HG03108 (cell line): ENCODE measurements around the gene PACSIN2.

ENCODE experiments used
- ATAC-seq: cut with Tn5 transposase; IDR thresholded peaks from one replicate; pipeline ENCODE4 v1.9.1; 2021; ENCODE audit warnings: moderate library complexity; ENCODE audit not compliant: unreplicated experiment

The PACSIN2 gene

GRCh38 chr22:42885446-42885845 lies 129.5 kb downstream of the PACSIN2 start:
- no peak for ATAC-seq

DNA sequence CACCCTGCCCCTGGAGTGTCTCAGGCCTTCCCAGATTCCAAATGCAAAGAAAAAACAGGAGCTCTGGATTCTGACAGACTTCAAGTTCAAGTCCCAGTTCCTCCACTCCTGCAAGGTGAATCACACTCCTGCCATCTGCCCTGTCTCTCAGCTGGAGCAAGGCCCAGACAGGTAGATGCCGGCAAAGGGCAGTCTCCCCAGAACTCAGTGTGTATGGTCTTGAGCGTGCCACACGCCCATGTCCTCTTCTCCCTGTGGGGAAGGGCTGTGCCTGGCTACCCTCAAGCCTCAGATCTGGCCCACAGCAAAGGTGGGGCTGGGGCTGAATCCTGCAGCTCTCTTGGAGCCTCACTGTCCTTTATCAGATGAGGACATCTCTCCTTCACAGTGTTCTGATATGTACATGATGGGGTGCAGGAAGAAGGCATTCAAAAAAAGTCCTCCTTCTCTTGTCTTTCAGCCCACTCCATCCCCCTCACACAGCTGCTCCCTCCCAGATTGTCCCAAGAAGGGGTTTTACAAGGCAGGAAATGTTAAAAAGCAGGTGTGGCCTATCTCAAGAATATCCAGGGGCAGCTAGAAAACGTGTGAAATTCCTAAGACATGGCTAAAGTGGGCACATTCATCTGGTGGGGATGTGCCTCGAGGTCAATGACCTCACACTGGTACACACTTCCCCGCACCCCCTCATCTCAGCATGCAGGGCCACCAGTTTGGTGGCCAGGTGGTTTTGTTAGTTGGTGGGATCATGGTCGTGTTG lies 130.2 kb downstream of the PACSIN2 start:
- no peak for ATAC-seq

DNA sequence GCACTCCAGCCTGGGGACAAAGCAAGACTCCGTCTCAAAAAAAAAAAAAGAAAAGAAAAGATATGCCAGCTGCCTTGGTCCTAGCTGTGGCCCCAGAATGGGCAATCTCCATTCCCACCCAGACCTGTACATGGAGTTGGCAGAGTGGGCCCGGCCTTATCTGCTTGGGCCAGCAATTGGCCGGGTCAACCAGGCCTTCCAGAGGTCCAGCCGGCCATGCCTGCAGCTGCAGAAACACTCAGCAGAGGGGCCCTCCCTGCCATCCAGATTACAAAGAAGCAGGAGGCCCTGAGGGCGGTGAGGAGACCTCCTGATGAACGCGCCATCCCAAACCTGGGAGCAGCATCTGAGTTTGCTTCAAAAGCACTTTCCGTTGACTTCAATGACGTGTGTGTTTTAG lies 131.0 kb downstream of the PACSIN2 start:
- ATAC-seq: no peak

GRCh38 chr22:42883121-42883520 lies 131.8 kb downstream of the PACSIN2 start:
- no peak for ATAC-seq

GRCh38 chr22:42881982-42882656 lies 132.8 kb downstream of the PACSIN2 start:
- ATAC-seq: no peak

DNA sequence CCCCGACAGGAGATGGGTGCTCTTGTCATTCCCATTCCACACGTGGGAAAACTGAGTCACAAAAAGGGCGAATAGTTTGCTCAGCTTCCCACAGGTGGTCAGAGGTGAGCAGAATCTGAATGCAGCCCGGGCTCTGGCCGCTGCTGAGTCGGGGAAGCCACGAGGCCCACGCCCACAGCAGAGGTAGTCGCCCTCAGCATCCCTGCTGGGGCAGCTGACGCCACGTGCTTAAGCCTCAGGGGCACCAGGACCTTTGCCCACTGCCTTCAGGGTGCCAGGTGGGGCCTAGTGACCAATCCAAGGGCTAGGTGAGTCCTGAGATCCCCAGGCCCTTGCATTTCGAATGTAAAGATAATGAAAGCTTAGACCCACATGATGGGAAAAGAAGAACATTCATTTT lies 133.7 kb downstream of the PACSIN2 start:
- ATAC-seq: no peak

GRCh38 chr22:42880815-42881214 lies 134.1 kb downstream of the PACSIN2 start:
- no peak for ATAC-seq

GRCh38 chr22:42879371-42880021 lies 135.5 kb downstream of the PACSIN2 start:
- ATAC-seq: no peak

DNA sequence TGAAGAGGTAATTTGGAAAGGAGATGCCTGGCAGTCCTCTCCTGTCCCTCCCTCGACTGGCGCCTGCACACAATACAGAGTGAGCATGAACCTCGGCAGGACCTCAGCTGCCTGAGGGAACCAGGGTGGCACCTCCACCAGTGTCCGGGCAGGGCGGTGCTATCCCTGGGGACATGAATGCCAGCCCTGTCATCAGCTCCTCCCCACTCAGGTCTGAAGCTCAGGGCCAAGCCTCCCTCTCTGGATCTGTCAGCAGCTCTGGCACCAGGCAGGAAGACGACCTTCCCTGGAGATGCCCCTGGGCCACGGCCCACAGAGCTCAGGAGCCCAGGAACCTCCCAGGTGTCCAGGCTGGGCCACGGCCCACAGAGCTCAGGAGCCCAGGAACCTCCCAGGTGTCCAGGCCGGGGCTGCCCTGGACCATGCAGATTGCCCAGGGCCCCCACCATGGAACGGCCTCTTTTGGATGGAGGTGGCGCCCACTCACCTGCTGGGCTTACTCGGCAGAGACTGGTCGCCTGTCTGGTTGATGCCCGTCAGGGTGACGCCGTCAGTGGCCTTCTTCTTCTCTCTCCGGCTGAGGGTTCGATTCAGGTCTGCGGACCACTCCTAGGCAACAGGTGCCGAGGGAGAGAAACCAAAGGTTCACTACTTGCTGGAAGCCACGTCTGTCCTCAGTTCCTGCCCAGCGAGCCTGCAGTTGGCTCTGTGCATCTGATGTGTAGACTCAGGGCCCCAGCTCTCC lies 136.2 kb downstream of the PACSIN2 start:
- no peak for ATAC-seq

DNA sequence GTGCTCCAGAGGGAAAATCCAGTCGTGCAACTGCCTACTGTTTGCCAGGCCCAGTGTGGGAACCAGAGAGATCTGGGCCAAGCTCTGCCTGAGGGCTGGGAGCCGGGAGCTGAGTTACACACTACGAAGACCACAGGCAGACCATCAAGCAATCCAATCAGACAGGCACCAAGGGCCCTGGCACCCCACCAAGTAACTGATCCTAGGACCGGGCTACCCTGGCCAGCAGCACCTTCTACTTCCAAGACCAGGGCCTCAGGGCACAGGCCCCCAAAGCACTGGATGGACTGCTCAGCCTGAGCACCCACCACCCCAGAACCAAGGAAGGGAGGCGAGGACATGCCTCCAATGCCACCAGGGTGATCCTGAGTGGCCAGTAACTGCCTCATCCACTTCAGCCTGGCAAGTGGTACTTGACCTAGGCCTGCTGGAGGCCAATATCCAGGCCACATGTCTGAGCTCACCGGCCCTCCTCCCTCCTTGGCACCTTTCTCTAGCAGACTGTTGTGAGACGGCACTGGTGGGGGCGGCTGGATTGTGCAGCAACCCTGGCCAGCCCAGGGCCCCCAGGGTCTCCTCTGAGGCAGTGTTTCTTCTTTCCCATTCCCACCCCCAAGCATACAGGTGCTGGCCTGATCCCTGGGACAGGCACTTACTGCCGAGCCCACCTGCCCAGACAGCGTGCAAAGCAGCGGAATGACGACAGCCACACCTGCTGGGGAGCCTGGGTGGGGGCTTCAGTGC lies 137.2 kb downstream of the PACSIN2 start:
- ATAC-seq: no peak

- no peak for ATAC-seq
Observed at GRCh38 chr22:42877158-42877557, 137.8 kb downstream of the PACSIN2 start.

DNA sequence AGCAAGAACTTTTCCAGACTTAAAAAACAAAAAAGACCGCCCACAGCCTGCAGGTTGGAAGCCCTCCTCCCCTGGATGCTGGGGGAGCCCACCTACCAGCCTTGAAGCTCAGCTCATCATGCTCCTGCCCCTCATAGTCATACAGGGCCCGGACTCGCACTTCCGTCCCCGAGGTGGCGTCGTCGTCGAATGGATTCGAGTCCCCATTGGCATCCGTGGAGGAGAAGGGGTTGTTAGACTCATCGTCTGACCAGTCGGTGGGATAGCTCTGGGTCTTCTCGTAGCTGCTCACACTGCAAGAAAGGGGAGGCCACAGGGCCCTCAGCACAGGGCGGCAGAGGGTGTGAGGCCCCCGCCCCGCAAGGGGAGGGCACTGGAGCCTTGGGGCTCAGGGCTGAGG lies 138.9 kb downstream of the PACSIN2 start:
- ATAC-seq: no peak

DNA sequence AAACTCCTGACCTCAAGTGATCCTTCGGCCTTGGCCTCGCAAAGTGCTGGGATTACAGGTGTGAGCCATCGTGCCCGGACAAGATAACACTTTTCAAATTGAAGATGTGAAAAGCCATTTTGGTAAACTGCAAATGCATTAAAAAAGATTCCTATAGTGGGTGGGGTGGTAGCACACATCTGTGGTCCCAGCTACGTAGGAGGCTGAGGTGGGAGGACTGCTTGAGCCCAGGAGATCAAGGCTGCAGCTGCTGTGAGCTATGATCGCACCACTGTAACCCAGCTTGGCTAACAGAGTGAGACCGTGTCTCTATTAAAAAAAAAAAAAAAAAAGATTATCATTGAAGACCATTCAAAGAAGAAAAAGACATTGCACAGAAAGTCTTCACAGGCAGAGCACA lies 140.9 kb downstream of the PACSIN2 start:
- no peak for ATAC-seq

GRCh38 chr22:42873356-42873755 lies 141.6 kb downstream of the PACSIN2 start:
- ATAC-seq: no peak

GRCh38 chr22:42872821-42873220 lies 142.1 kb downstream of the PACSIN2 start:
- ATAC-seq: no peak

DNA sequence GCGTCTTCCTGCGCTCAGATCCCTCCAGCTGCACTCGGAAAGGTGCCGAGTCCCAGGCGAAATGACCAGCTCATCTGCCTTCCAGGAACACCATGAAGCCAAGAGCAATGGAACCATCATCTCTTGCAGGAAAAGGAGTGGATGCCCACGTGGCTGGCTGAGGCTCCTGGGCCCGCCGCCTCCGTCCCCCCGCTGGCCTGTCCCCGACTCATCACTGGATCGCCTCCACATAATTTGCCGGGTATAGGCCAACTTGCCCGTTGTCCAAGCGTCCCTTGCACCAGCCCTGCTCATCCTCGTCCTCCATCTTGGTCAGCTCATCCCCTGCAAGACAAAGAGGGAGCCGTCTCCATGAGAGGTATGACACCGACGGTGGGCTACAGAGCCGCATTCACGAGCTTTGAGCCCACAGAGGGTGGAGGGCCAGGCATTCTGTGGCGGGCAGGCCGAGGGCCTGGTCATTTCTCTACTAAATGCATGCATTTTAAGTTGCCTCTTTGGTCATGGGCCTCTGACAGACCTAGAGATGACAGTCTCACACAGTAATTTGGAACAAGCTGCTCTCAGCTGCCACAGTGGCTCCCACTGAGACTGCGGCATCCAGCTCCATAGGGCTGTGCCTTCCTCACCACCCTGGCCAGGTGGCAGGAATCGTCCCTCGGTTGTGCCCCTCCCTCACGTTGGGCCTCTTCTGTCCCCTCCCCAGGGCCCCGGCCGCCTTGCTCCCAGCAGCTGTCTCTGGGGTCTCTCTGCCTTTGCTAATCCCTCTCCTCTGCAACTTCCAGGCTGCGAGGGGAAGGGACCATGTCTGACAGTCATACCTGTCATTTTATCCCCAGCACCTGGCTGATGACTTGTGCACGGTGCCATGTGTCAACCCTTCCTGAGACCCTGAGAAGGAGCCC lies 143.6 kb downstream of the PACSIN2 start:
- ATAC-seq: no peak

GRCh38 chr22:42869888-42870480 lies 145.0 kb downstream of the PACSIN2 start:
- ATAC-seq: no peak

DNA sequence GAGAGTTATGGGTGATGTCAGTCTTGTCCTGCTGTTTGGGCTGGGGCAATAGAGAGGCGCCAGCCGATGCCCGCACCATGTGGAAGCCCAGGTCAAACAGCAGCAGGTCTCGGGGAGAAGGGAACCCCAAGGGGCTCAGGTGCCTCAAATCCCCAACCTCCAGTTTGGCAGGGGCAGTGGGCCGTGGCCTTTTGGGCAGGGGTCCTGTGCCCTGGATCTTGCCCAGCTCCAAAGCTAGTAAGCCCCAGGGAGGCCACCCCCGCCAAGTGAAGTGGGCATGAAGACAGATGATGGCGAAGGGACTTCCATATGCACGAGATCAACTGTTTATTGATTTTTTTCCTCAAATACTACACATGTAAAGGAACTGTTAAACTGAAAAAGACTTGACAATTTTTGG lies 145.5 kb downstream of the PACSIN2 start:
- no peak for ATAC-seq

GRCh38 chr22:42868751-42869251 lies 146.1 kb downstream of the PACSIN2 start:
- ATAC-seq: no peak
